Stimulated activated CD8-positive, alpha-beta memory T cell treated with anti-CD3 and anti-CD28 coated beads, Interleukin-4, amount 100 ng/mL, for 48 hours (primary cell): Measurements from ENCODE around the gene SULT1A2.
"Not testable (repeated sequence)": the region's sequence is repeated elsewhere in the genome, so short reads cannot be mapped to it uniquely, and the experiment has no call there.

Source experiments
- DNase-seq: peaks from one replicate; pipeline ENCODE4 v3.0.0-alpha.2; 2020

The SULT1A2 gene

GRCh38 chr16:28589930-28590329 is 6.9 kb downstream of the SULT1A2 start:
- DNase-seq, result no peak

DNA sequence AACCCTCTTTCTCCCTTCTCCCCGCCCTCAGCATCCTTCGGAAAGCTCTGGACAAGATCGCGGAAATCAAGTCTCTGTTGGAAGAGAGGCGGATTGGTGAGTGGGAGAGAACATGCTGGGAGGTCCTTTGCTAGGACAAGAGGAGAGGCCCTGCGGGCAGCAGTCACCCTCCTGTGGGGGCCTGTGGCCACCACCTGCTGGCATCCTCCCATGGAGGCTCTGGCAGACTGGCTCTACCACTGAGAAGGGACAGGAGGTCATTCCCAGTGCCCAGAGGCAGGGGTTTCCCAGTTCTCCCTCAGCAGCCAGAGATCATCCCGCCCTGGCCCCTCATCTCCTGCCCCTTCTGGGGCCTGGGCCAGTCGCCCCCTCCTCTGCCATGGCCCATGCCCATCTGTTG is 7.8 kb downstream of the SULT1A2 start:
- no peak for DNase-seq

DNA sequence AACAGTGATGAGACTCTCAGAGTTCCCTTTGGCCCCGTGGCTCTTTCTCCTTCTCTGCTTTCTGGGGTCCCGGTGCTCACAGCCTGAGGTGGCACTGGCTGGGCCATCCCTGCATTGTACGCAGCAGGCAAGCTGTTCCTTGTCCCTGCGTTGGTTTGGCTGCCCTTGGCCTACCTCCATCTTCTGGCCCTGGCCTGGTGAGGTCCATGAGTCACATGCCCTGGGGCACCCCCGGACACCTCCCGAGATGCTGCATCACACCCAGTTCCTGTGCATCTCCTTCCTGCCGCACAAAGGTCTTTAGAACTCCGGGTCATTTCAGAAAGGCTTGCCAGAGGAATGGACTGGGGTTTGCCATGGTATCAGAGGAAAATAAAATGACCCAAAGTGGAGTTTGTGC is 9.5 kb downstream of the SULT1A2 start:
- no peak for DNase-seq

- DNase-seq, result no peak
These were observed 10.4 kb downstream of the SULT1A2 start for GRCh38 chr16:28586466-28586865.

DNA sequence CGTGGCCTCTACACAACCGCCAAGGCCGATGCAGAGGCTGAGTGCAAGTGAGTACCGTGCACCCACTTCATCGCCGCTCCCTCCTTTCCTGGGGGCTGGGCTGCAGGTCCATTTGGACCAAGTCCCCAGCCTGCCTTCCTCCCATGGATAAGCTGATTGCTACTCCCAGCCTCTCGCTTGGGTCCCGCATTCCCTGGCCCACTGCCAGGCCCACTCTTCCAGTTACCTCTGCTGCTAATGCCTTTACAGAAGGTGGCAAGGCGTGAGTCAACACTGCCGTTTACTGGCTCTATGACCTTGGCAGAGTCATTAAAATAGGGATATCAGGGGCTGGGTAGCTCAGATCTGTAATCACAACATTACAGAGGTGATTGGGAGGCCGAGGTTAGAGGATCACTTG is 11.2 kb downstream of the SULT1A2 start:
- no peak for DNase-seq

GRCh38 chr16:28580726-28581315 is 16.0 kb downstream of the SULT1A2 start:
- no peak for DNase-seq

GRCh38 chr16:28575446-28576109 is 21.3 kb downstream of the SULT1A2 start:
- no peak for DNase-seq

DNA sequence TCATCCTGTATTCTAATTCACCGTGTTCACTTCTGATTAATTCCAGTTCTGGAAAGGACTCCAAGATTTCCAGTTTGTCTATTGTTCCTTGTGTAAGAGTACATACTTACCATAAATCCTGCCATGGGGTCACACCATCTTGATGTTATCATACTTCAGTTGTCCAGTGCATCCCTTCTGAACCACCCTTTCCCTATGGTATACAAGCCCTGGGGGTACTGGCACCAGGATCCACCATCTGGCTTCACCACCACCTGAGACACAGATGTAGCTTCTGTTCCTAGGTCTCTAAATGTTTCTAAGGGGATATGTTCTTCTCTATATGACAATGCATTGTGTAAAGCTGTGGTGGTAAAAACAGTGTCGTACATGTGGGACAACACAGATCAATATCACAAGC is 21.9 kb downstream of the SULT1A2 start:
- no peak for DNase-seq

GRCh38 chr16:28573738-28574718 is 22.8 kb downstream of the SULT1A2 start:
- no peak for DNase-seq

GRCh38 chr16:28572696-28573510 is 23.9 kb downstream of the SULT1A2 start:
- no peak for DNase-seq

- no peak for DNase-seq
These were observed 26.7 kb downstream of the SULT1A2 start for GRCh38 chr16:28569968-28570752.

DNA sequence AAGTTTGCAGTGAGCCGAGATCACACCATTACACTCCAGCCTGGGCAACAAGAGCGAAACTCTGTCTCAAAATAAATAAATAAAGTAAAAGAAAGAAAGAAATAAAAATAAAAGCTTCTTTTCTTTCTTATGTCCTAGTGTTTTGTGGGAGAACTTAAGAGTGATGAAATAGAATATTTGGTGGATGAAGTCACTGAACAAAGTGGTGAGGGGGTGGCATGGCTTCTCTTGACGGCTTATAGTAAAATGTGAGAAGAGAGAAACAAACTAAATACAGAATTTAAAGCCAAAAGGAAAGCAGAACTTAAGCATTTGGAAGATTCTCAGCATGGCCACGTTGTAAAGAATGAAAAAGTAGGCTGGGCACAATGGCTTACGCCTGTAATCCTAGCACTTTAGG is 27.8 kb downstream of the SULT1A2 start:
- no peak for DNase-seq

DNA sequence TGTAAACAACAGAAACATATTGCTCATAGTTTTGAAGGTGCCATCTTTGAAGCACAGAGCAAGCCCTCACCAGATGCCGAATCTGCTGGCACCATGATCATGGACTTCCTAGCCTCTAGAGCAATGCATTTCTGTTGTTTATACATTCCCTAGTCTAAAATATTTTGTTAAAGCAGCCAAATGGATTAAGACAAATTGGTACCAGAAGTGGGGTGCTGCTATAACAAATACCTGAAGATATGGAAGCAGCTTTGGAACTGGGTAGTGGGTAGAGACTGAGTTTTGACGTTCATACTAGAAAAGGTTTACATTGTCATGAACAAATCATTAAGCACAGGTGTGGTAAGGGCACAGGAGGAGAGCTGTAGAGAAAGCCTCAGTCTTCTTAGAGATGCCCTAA is 29.6 kb downstream of the SULT1A2 start:
- DNase-seq, result no peak

DNA sequence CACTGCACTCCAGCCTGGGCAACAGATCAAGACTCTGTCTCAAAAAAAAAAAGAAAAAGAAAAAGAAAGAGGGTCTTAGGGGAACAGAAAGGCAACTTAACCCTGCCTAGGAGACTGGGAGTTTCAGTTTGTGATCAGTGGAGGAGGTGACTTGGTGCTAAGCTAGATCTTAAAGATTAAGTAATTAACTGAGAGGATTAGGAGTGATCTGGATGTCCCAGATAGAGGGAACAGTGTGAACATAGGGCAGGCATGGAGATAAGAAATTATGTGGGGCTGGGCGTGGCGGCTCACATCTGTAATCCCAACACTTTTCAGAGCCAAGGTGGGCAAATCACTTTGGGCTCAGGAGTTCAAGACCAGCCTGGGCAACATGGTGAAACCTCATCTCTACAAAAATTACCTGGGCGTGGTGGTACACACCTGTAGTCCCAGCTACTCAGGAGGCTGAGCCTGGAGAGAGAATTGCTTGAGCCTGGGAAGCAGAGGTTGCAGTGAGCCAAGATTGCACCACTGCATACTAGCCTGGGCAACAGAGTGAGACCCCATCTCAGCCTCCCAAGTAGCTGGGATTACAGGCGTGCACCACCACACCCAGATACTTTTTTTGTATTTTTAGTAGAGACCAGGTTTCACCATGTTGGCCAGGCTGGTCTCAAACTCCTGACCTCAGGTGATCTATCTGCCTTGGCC is 30.5 kb downstream of the SULT1A2 start:
- not testable (repeated sequence) for DNase-seq

DNA sequence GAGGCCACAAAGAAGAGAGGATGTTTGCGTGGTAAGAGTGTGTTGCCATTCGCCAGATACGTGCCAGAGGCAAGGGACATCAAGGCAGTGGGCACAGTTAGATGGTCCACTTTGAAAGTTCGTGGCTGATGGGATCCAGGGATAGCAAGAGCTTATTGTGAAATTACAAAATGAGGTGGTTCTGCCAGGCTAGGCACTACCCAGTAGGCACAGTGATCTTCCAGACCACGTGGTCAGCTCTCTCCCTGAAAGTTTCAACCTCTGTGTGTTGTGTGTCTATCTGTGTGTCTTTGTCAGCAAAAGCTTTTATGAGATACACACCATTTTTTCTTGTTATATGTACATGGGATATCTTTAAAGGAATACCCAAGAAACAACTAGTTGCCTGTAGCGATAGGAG is 33.6 kb downstream of the SULT1A2 start:
- DNase-seq, result no peak

DNA sequence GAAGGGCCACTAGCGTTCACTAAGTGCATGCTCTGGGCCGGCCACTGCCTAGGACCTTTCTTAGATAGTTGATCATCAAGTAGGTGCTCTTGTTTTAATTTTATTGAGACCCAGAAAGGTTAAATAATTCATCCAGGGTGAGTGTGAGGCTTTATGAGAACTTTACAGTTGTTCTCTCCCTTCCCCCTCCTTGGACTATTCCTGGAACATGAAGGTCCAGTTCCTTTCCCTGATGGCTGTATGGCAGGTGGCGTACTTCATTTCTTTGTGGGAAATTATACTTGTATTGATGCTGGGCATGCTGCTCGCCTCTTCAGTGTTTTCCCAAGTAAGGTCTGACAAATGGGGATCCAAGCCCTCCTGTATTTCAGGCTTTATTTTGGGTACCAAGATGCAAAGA is 34.7 kb downstream of the SULT1A2 start:
- no peak for DNase-seq

GRCh38 chr16:28561557-28562187 is 35.2 kb downstream of the SULT1A2 start:
- DNase-seq, result no peak

DNA sequence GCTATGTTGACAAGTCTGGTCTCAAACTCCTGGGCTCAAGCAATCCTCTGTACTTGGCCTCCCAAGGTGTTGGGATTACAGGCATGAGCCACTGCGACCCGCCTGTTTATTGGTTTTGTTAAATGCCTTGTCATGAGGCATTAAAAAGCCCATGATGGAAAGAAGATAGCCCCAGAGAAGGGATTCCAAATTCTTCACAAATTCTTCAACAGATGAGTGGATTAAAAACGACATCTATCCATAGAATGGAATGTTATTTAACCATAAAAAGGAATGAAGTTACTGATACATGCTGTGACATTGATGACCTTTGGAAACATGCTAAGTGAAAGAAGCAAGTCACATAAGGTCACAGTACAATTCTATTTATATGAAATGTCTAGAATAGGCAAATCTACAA is 38.4 kb downstream of the SULT1A2 start:
- no peak for DNase-seq

DNA sequence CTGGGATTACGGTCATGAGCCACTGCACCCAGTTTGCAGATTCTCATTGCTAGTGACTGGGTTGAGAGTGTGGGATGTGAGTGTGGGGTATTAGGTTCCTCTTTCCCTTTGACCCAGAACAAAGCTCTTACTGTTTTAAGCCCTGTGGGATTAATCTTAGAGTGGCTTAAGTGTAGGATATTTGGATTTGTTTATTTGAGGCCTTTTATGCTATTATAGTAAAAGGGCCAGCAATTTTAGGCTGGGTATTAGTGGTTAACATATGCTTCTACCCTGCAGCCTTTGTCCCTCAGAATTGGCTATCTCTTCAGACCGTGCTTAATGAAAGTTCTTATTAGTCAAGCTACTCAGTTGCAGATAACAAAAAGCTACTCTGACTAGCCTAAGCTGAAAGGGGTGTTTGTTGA is 39.9 kb downstream of the SULT1A2 start:
- DNase-seq, result no peak

DNA sequence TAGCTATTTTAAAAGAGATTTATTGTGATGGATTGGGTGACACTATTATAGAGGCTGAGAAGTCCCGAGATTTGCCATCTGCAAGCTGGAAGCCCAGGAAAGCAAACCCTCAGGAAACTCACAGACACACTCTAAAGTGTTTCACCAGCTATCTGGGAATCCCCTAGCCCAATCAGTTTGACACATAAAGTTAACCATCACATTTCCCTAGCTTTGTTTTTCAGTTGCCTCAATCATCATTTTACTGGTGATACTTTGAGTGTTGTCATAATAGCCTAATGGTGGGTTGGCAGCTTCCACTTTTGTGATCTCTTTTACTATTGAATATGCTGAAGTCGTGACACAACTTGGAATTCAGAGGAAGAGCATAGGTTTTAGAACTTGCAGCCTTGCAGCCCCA is 41.3 kb downstream of the SULT1A2 start:
- DNase-seq, result no peak
